DND-41 (cell line): ENCODE results near the gene PDE4D.

ENCODE experiments used
- EZH2 ChIP-seq: IDR thresholded peaks from 3 replicates; pipeline ENCODE4 v1.6.1; 2012; ENCODE audit warnings: borderline replicate concordance, low read depth, mild to moderate bottlenecking, moderate library complexity, low read length, inconsistent platforms; ENCODE audit not compliant: severe bottlenecking
- TF ChIP-seq, protein P1 (sequence below): IDR thresholded peaks from 2 replicates; pipeline ENCODE4 v1.5.1; 2012; ENCODE audit warnings: borderline replicate concordance, low read length, moderate library complexity, mild to moderate bottlenecking; ENCODE audit not compliant: poor library complexity, severe bottlenecking; ENCODE audit errors: extremely low read depth

DNA sequence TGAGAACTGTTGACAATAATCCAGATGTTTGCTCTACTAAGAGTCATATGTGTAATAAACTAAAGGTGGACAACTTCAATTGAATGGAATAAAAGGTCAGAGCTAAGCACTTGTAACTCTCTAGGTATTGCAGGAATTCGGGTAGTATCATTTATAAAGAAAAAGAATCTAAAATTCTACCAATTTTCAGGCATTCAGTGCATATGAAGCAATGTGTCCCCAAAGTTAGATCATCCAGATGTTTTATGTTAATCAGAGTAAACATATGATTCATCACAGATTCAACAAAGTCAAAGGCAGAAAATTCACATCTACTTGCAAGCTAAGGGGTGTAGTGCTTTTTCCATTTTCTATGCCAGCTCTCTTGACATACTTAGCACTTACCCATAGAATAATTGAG is 477.1 kb downstream of the PDE4D start:
- no peak for TF ChIP-seq EZH2
- TF ChIP-seq, protein P1, sequence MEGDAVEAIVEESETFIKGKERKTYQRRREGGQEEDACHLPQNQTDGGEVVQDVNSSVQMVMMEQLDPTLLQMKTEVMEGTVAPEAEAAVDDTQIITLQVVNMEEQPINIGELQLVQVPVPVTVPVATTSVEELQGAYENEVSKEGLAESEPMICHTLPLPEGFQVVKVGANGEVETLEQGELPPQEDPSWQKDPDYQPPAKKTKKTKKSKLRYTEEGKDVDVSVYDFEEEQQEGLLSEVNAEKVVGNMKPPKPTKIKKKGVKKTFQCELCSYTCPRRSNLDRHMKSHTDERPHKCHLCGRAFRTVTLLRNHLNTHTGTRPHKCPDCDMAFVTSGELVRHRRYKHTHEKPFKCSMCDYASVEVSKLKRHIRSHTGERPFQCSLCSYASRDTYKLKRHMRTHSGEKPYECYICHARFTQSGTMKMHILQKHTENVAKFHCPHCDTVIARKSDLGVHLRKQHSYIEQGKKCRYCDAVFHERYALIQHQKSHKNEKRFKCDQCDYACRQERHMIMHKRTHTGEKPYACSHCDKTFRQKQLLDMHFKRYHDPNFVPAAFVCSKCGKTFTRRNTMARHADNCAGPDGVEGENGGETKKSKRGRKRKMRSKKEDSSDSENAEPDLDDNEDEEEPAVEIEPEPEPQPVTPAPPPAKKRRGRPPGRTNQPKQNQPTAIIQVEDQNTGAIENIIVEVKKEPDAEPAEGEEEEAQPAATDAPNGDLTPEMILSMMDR = no peak
